SH-SY5Y (cell line): ENCODE results near the gene KCTD11.

Experiments used
- GATA2 ChIP-seq: IDR thresholded peaks from 2 replicates; pipeline ENCODE4 v1.6.1; 2011; ENCODE audit warnings: mild to moderate bottlenecking, low read depth, low read length
- GATA3 ChIP-seq: IDR thresholded peaks from 2 replicates; pipeline ENCODE4 v1.6.1; 2011; ENCODE audit warnings: low read depth, mild to moderate bottlenecking, low read length, moderate library complexity

DNA sequence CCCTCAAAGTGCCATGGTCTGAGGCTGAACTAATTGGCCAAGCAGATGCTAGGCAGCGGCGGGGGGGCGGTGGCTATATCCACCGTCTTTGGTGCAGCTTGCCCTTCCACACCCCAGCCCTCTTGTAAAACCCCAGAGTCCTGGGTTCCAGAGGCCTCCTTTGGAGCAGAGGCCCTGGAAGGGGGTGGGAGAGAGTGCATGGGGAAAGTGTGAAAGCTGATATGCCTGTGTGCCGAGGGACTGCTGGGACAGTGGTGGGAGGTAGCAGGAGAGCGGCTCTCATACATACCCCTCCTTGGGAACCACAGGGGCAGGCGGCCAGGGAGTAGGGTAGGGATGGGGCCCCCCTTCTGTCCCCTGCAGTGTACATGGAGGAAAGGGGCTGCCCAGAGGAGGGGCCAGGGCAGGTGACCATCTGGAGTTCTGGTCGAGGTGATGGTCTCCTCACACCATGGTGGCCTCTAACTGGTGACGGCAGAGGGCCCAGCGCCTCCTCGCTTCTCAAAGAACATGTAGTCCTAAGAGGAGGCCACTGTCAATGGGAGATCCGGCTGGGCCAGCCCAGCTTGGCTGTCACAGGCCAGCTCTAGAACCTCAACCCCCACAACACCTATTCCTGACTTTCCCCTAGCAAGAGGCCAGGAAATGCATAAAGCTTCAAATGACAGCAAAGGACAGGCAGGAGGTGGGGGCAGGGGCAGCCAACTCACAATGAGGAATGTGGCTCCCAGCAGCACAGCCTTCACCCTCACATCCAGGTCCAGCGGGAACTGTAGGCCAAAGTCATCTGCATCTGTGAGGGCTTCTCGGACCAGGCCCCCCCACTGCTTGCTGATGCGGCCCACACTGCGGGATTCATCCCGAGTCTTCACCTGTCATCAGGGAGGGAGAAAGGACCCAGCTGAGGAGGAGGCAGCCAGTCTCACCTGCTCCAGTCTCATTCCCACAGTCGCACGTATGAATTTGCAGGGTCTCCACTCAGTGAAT, 38.3 kb downstream of the KCTD11 start:
- no peak for TF ChIP-seq GATA2
- no peak for TF ChIP-seq GATA3
